H7 (cell line): Measurements from ENCODE around the gene ALB. TPM values are rescaled to one million over a fixed set of nuclear protein-coding genes. Genes with fewer than 3 reads are reported as not detected.
"Not testable (repeated sequence)": the region's sequence is repeated elsewhere in the genome, so short reads cannot be mapped to it uniquely, and the experiment has no call there.

Experiments used
- DNase-seq: peaks from one replicate; pipeline ENCODE4 v3.0.0; 2012
- H3K27me3 ChIP-seq: 2 replicates; pipeline ENCODE4 v1.6.0; 2011; ENCODE audit warnings: mild to moderate bottlenecking, low read length; ENCODE audit not compliant: control insufficient read depth, insufficient read depth
- H3K36me3 ChIP-seq: replicated peaks from 2 replicates; pipeline ENCODE4 v1.5.1; 2011; ENCODE audit warnings: low read length; ENCODE audit not compliant: control insufficient read depth, insufficient read depth
- H3K4me3 ChIP-seq: 2 replicates; pipeline ENCODE4 v1.5.1; 2011; ENCODE audit warnings: low read depth, mild to moderate bottlenecking, control low read depth, low read length, moderate library complexity; ENCODE audit not compliant: insufficient read depth
- total RNA-seq: library from RNA; depleted of rRNA; stranded (reverse); fragments of >200 nt; shearing (Covaris generic); gene quantifications from 2 replicates; pipeline ENCODE4 v1.2.3, GENCODE V29; 2014; rRNA removed

Gene ALB
- total RNA-seq = 0.03 TPM in 1 of 2 replicates, not detected in the other

DNA sequence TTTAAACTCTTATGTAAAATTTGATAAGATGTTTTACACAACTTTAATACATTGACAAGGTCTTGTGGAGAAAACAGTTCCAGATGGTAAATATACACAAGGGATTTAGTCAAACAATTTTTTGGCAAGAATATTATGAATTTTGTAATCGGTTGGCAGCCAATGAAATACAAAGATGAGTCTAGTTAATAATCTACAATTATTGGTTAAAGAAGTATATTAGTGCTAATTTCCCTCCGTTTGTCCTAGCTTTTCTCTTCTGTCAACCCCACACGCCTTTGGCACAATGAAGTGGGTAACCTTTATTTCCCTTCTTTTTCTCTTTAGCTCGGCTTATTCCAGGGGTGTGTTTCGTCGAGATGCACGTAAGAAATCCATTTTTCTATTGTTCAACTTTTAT lies at the start of gene ALB:
TSS of gene ALB (plus strand) at position 246 of the 400 bp plus-strand sequence. CDS start at position 287, 41 bp downstream.
- DNase-seq = no peak
- H3K27me3 ChIP-seq = no peaks in the 10 kb centered on the region
- H3K4me3 ChIP-seq = no peak within 1 kb of the TSS
- no peaks in the 10 kb centered on the region for H3K36me3 ChIP-seq

DNA sequence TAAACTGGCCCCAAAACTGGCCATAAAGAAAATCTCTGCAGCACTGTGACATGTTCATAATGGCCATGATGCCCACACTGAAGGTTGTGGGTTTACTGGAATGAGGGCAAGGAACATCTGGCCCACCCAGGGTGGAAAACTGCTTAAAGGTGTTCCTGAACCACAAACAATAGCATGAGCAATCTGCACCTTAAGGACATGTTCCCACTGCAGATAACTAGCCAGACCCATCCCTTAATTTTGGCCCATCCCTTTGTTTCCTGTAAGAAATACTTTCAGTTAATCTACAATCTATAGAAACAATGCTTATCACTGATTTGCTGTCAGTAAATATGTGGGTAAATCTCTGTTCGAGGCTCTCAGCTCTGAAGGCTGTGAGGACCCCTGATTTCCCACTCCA lies 46.9 kb upstream of the ALB start:
- not testable (repeated sequence) for H3K36me3 ChIP-seq, DNase-seq, H3K27me3 ChIP-seq, H3K4me3 ChIP-seq

DNA sequence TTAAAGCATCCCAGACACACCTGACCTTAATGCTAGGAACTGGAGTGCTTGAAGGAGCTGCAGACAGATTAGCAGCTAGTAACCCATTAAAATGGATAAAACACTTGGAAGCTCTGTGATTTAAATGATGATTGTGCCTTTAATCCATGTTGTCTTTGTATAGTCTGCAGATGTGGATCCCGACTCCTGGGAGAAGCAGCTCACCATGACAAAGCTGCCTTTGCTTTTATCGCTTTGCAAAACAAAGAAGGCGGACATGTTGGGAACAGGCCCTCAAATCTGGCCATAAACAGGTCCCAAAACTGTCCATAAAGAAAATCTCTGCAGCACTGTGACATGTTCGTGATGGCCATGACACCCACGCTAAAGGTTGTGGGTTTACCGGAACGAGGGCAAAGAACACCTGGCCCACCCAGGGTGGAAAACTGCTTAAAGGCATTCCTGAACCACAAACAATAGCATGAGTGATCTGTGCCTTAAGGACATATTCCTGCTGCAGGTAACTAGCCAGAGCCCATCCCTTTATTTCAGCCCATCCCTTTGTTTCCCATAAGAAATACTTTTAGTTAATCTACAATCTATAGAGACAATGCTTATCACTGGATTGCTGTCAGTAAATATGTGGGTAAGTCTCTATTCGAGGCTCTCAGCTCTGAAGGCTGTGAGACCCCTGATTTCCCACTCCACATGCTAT lies 34.4 kb upstream of the ALB start:
- not testable (repeated sequence) for H3K4me3 ChIP-seq, DNase-seq, H3K27me3 ChIP-seq, H3K36me3 ChIP-seq

DNA sequence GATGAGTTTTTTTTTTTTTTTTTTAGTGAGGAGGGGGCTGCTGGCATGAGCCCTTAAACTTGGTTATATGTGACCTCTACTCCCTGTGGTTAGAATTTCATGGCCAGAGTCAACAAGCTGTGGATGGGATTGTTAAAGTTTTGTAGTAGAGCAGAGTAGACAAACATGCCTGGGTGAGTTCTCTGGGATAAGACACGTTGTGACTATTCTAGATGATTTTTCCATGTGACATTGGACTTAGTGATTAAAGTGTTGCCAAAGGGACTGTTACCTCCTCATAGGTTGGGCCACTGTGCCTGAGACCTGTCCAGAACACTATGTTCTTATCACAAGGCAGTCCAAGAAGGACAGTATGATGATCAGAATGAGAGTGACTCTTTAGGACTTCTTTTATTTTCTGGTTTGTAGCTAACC lies 28.8 kb upstream of the ALB start:
- no peaks in the 10 kb centered on the region for H3K36me3 ChIP-seq
- no peak overlapping the region for H3K4me3 ChIP-seq
- DNase-seq = no peak
- no peaks in the 10 kb centered on the region for H3K27me3 ChIP-seq

DNA sequence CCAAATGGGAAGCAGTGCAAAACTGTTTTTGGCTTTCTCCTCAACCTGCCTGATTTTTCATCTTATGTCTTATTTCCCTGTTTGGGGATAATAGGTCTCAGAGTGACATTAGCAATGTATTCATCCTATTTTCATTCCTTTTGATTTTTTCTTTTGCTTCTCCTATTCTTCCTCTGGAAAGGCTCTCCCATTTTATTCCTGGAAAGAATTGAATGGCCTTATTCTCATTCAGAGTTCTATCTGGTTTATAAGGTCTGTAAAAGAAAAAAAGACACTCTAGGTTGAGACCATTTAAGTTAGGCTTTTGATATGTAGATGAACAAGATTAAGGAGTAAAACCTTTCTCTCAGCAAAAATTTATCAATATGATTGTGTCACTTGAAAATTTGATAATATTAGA lies 27.8 kb upstream of the ALB start:
- no peak overlapping the region for H3K4me3 ChIP-seq
- H3K36me3 ChIP-seq = no peaks in the 10 kb centered on the region
- DNase-seq = no peak
- no peaks in the 10 kb centered on the region for H3K27me3 ChIP-seq

DNA sequence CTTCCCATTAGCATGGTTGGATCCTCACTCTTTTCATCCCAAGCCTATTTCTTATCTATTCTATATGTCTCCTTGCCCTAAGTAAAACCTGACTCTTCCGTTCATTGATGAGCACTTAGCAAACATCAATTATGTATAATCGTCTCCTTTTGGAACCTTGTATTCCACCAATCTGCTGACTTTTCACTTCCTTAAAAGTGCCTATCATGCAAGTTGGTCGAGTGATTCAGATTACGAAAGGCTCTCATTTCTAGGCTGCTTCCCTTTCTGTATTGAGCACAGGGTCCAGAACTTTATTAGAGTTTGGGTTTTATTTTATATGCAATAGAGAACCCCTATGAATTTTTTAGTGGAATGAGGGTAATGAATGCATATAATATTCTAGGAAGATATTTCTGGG lies 27.1 kb upstream of the ALB start:
- DNase-seq = no peak
- H3K36me3 ChIP-seq = no peaks in the 10 kb centered on the region
- H3K4me3 ChIP-seq = no peak overlapping the region
- H3K27me3 ChIP-seq = no peaks in the 10 kb centered on the region

DNA sequence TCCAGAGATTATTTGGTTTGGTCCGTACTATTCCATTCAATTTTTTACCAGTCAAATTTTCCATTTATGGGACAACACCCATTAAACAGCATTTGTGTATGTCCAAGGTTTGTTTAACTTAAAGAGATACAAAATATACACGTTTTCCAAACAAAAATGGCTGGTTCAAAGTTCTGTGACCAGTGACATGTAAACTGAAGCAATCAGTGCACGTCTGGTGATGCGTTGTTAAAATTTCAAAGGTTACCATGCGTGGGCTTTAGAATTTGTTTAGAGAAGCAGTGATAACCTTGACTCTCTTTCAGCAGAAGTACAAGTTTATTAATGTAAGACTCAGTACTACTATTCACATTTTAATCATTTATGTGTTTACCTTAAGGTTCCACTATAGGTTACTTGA lies 25.2 kb upstream of the ALB start:
- Histone ChIP-seq H3K27me3 (no peaks in the 10 kb centered on the region), H3K4me3 (no peak overlapping the region), H3K36me3 (no peaks in the 10 kb centered on the region)
- DNase-seq = no peak

DNA sequence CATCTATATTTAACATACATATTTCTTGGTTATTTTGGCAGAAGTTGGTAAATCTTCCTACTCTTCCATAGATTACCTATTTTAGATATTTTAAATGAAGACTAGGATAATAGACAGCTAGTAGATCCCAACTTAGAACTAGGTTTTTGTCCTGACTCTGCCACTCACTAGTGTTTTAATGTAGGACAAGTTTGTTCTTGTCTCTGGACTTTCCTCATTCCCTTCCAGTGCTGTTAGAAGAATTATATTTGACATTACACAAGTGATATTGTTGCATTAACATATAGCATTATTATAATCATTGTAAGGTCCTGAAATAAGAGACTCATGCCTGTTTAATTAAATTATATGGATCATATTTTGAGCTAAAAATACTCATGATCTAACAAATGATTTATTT lies 24.1 kb upstream of the ALB start:
- no peak for DNase-seq
- Histone ChIP-seq H3K4me3 (no peak overlapping the region), H3K36me3 (no peaks in the 10 kb centered on the region), H3K27me3 (no peaks in the 10 kb centered on the region)

DNA sequence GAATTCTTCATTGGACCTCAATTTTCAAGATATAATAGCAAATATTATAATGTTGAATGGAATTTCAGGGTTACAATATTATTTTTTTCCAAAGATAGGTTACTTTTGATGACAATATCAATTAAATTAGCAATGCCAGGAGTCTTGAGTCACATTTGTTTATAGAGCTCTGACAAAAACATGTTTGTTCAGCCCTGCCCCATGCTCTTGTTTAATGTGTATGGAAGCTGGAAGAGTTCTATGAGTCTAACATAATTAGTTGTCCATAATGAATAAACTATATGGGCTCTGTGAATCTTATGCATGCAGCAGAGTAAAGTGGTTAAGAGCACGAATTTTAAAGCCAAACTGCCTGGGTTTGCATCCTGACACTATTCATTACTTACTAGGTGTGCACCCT lies 22.9 kb upstream of the ALB start:
- DNase-seq = no peak
- no peaks in the 10 kb centered on the region for H3K27me3 ChIP-seq
- no peaks in the 10 kb centered on the region for H3K36me3 ChIP-seq
- no peak overlapping the region for H3K4me3 ChIP-seq

DNA sequence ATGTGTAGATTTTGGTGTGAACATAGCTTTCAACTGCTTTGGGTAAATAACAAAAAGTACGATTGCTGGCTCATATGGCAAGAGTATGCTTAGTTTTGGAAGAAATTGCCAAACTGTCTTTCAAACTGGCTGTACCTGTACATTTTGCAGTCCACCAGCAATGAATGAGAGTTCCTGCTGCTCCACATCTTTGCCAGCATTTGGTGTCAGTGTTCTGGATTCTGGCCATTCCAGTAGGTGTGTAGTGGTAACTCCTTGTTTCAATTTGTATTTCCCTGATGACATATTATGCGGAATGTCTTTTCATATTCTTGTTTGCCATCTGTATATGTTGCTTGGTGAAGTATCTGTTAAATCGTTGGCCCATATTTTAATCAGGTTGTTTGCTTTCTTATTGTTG lies 20.6 kb upstream of the ALB start:
- no peaks in the 10 kb centered on the region for H3K36me3 ChIP-seq
- H3K27me3 ChIP-seq = no peaks in the 10 kb centered on the region
- H3K4me3 ChIP-seq = no peak overlapping the region

DNA sequence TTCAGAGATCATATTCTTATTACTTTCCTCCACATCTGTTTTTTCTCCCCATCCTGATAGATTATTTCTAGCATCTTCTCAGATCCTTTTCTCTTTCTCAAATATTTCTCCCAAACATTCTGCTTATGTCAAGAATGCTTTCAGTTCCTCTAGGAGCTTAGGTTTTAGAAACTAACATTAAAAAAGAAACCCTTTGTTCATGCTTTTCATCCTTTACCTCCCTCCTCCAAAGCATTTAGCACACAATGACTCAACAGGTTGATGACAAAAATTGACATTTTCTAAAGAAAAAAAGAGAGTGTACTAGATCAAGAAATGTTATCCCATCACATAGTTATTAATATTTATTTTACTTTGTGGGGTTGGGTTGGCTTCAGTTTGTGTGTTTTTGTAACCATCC lies 16.5 kb upstream of the ALB start:
- Histone ChIP-seq H3K4me3 (no peak overlapping the region), H3K36me3 (no peaks in the 10 kb centered on the region), H3K27me3 (no peaks in the 10 kb centered on the region)
- DNase-seq = no peak

More for the DNA sequence above, 20.6 kb upstream of the ALB start:
- DNase-seq = no peak

DNA sequence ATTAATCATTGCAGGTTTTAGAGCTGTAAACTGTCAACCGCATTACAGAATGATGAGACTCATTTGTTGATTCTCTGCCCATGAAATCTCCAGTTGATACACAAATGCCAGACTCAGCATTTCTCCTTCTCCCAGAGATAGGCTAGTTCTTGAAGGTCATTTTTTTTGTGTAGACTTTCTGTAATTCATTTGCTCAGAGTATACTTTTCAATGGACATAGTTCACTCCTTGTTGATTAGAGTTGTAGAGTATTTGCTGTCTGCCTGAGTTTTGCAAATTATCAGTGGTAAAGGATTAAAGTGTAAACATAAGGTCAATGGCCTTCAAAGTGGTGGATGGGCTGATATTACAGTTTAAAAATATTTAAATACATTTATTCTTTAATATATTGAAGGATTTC lies 15.2 kb upstream of the ALB start:
- no peak for DNase-seq
- Histone ChIP-seq H3K4me3 (no peak overlapping the region), H3K36me3 (no peaks in the 10 kb centered on the region), H3K27me3 (no peaks in the 10 kb centered on the region)

DNA sequence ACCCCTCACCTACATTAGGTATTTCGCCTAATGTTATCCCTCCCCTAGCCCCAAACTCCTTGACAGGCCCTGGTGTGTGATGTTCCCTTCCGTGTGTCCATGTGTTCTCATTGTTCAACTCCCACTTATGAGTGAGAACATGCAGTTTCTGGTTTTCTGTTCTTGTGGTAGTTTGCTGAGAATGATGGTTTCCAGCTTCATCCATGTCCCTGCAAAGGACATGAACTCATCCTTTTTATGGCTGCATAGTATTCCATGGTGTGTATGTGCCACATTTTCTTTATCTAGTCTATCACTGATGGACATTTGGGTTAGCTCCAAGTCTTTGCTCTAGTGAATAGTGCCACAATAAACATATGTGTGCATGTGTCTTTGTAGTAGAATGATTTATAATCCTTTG lies 14.4 kb upstream of the ALB start:
- not testable (repeated sequence) for DNase-seq, H3K27me3 ChIP-seq, H3K4me3 ChIP-seq, H3K36me3 ChIP-seq

DNA sequence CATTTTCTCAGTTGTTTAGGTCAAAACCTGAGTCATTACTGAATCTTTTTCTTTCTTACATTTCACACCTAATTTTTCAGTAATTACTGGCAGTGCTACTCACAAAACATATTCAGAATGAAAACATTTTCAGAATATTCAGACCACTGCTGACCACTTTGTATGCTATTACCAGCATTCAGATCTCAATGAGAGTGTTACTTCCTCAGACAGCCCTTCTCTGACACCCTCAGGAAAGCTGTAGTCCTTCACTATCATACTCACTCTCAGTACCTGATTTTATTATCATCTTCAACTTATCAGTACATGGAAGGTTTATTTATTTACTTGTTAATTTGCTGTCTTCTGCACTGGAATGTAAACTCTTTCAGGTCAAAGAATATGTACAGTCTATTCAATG lies 12.3 kb upstream of the ALB start:
- H3K27me3 ChIP-seq = no peaks in the 10 kb centered on the region
- no peak for DNase-seq
- H3K4me3 ChIP-seq = no peak overlapping the region
- H3K36me3 ChIP-seq = no peaks in the 10 kb centered on the region

DNA sequence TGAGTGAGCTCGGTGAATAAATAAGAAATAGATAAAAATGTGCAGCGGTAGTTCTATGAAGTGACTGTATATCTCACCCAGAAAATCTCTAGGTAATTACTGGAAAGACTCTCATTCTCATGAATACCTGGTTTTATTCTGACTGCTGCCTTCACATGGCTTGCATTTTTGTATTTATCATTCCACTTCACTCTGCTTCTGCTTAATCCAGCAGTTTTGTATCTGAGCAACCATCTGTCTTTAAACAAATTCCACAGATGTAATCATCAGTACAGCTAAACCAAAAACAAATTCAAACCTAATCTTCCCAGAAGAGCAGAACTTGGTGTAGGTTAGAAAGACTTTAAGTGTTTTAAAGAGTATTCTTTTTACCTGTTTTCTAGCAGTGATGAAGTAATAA lies 11.2 kb upstream of the ALB start:
- Histone ChIP-seq H3K36me3 (no peaks in the 10 kb centered on the region), H3K27me3 (no peaks in the 10 kb centered on the region), H3K4me3 (no peak overlapping the region)
- no peak for DNase-seq

DNA sequence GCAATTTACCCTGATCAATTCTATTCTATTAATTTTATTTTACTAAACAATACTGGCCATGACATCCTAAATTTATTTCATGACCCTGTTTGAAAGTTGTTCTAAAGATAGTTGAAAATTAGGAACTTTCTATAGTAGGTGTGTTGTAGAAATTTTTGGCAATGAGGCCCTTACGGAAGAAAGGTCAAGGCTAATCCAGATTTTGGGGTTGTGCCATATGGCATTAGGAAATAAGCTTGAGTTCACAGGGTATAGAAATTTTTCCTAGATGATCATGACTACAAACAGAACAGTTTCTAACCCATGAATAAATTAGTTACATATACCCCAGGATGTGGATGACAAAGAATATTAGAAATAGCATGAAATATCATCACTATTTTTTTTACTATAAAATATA lies 7.8 kb upstream of the ALB start:
- Histone ChIP-seq H3K36me3 (no peaks in the 10 kb centered on the region), H3K4me3 (no peak overlapping the region), H3K27me3 (no peaks in the 10 kb centered on the region)
- no peak for DNase-seq
